Adipocyte (in vitro differentiated cells): ENCODE results near the gene PNCK.
A peak's percentile ranks its signal among the peaks of the same experiment; 100 is the strongest.

ENCODE experiments used
- DNase-seq: peaks from one replicate; pipeline ENCODE4 v3.0.0-alpha.2; 2015; ENCODE audit warnings: low read depth
- H3K27me3 ChIP-seq: replicated peaks from 2 replicates; pipeline ENCODE4 v1.7.0; 2013; ENCODE audit warnings: mild to moderate bottlenecking, low read length, moderate library complexity; ENCODE audit not compliant: control insufficient read depth, insufficient read depth
- H3K36me3 ChIP-seq: 2 replicates; pipeline ENCODE4 v1.7.0; 2013; ENCODE audit warnings: low read length, mild to moderate bottlenecking, moderate library complexity; ENCODE audit not compliant: control insufficient read depth, insufficient read depth, severe bottlenecking
- H3K4me1 ChIP-seq: 2 replicates; pipeline ENCODE4 v1.7.0; 2013; ENCODE audit warnings: mild to moderate bottlenecking, low read length, moderate library complexity; ENCODE audit not compliant: control insufficient read depth, insufficient read depth
- H3K4me3 ChIP-seq: 2 replicates; pipeline ENCODE4 v1.7.0; 2013; ENCODE audit warnings: mild to moderate bottlenecking, low read length, moderate library complexity
- H3K9ac ChIP-seq: 2 replicates; pipeline ENCODE4 v1.7.0; 2013; ENCODE audit warnings: mild to moderate bottlenecking, low read length, moderate library complexity
- H3K9me3 ChIP-seq: 2 replicates; pipeline ENCODE4 v1.7.0; 2013; ENCODE audit warnings: mild to moderate bottlenecking, low read length, moderate library complexity; ENCODE audit not compliant: control insufficient read depth

The PNCK gene

DNA sequence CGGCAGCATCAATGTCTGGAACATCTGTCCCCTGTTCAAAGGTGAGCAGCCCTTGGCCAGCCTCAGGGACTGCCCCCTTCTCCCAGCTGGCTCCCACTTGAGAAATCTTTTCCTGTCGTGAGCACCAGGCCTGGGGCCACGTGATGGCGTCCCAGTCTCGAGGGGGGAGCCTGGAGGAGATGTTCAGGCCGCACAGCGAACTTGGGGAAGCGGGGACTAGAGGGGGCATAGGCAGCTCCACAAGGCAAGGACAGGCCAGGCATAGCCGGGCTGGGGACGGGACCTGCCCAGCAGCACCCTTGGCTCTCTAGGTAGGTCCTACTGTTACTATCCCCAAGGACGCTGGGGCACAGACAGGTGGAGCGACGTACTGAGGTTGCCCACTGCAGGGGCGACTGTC is 16.9 kb upstream of the PNCK start:
- Histone ChIP-seq H3K4me3 (no peak overlapping the region), H3K4me1 (peaks cover 7% of the 10 kb centered on the region), H3K36me3 (no peaks in the 10 kb centered on the region), H3K27me3 (no peaks in the 10 kb centered on the region), H3K9ac (no peak overlapping the region), H3K9me3 (no peaks in the 10 kb centered on the region)
- DNase-seq, result no peak

DNA sequence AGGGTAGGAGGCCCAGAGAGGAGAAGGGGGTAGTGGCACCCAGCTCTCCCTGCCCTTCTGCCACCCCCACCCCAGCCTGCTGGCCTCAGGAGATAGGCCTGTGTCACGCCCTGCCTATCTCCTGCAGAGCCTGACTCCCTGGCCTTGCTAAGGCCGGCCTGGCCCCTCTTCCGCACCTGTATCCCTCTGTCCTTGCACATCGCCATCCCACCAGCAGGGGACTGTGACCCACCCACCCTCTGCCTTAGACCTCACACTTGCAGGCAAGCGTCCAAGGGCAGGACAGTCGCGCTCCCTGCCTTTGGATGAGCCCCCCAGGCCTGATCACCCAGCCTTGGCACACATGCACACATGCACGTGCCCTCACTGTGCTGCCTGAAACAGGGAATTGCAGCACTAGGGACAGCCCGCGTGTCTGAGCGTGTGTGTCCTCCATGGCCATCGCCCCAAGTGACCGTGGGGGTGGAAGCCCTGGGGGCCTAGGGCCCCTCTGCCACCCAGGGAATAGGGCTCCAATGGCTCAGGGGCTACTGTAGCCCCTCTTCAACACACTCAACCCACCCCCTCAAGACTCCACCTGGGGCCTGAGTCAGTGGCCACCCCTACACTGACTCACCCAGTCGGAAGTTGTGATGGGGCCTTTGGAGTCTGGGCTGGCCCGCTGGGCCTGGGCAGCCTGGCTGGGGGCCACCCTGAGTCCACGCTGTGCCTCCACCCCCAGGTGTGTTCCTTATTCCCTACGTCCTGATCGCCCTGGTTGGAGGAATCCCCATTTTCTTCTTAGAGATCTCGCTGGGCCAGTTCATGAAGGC is 16.2 kb upstream of the PNCK start:
- Histone ChIP-seq H3K4me1 (peaks cover 7% of the 10 kb centered on the region), H3K36me3 (no peaks in the 10 kb centered on the region), H3K9ac (peak overlapping the region; percentile 29), H3K4me3 (peak overlapping the region; percentile 65), H3K9me3 (no peaks in the 10 kb centered on the region), H3K27me3 (no peaks in the 10 kb centered on the region)
- peak; percentile 8 for DNase-seq

DNA sequence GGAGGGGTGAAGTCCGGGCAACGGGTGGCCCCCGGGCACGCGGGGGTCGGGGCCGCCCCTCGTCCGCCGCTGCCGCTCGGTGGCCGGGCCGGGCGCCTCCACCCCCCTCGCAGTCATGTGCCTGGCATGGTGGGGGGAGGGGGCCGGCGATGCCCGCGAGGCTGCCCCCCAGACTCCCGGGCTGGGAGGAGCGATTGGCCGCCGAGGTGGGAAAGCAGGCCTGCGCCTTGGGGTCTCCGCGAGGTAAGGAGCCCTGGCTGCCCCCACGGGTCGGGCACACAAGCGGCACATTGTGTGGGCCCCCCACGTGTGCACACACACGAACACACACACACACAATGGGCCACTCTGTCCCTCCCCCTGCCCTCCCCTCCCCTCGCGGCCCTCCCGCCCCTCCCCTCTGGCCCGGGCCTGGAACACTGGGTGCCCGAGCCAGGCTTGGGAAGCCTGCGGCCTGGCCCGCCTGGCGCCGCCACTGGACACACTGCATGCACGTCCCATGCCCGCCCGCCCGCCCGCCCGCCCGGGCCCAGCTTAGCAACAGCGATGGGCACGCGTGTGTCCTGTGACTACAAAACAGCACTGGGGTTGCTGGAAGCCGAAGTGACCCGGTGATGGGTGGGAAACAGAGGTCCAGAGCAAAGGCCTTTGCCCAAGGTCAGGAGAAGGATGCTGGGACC is 15.4 kb upstream of the PNCK start:
- Histone ChIP-seq H3K27me3 (no peaks in the 10 kb centered on the region), H3K4me3 (peak overlapping the region; percentile 65), H3K9ac (peak overlapping the region; percentile 29), H3K9me3 (no peaks in the 10 kb centered on the region), H3K36me3 (no peaks in the 10 kb centered on the region), H3K4me1 (peaks cover 7% of the 10 kb centered on the region)
- DNase-seq, result peak; percentile 67

DNA sequence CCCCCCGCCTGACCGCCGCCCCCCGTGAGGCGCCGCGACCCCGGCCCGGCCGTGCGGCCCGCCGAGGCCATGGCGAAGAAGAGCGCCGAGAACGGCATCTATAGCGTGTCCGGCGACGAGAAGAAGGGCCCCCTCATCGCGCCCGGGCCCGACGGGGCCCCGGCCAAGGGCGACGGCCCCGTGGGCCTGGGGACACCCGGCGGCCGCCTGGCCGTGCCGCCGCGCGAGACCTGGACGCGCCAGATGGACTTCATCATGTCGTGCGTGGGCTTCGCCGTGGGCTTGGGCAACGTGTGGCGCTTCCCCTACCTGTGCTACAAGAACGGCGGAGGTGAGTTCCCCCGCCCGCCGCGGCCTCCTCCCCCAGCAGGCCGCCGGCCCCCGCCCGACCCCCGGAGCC is 14.9 kb upstream of the PNCK start:
- H3K27me3 ChIP-seq, result no peaks in the 10 kb centered on the region
- peak overlapping the region; percentile 71 for H3K4me3 ChIP-seq
- H3K4me1 ChIP-seq, result peaks cover 7% of the 10 kb centered on the region
- peak; percentile 20 for DNase-seq
- no peak overlapping the region for H3K9ac ChIP-seq
- no peaks in the 10 kb centered on the region for H3K36me3 ChIP-seq
- peaks cover 5% of the 10 kb centered on the region for H3K9me3 ChIP-seq

DNA sequence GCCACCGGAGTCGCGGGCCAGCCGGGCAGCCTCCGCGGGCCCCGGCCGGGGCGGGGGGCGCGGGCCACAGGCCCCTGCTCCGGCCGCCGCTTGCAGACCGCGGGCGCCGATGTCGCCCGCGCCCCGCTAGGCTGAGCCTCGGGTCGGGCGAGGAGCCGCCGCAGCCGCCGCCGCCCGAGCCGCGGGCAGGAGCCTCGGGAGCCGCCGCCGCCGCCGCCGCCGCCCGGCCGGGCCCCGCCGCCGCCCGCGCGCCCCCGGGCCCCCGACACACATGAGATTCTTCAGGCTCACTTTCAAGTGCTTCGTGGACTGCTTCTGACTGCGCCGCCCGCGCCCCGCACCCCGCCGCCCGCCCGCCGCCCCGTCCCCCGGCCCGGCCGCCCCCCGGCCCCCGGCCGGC is 14.5 kb upstream of the PNCK start:
- Histone ChIP-seq H3K9me3 (peaks cover 6% of the 10 kb centered on the region), H3K4me1 (peaks cover 7% of the 10 kb centered on the region), H3K27me3 (no peaks in the 10 kb centered on the region), H3K9ac (no peak overlapping the region), H3K4me3 (no peak overlapping the region), H3K36me3 (no peaks in the 10 kb centered on the region)
- DNase-seq, result peak; percentile 27

DNA sequence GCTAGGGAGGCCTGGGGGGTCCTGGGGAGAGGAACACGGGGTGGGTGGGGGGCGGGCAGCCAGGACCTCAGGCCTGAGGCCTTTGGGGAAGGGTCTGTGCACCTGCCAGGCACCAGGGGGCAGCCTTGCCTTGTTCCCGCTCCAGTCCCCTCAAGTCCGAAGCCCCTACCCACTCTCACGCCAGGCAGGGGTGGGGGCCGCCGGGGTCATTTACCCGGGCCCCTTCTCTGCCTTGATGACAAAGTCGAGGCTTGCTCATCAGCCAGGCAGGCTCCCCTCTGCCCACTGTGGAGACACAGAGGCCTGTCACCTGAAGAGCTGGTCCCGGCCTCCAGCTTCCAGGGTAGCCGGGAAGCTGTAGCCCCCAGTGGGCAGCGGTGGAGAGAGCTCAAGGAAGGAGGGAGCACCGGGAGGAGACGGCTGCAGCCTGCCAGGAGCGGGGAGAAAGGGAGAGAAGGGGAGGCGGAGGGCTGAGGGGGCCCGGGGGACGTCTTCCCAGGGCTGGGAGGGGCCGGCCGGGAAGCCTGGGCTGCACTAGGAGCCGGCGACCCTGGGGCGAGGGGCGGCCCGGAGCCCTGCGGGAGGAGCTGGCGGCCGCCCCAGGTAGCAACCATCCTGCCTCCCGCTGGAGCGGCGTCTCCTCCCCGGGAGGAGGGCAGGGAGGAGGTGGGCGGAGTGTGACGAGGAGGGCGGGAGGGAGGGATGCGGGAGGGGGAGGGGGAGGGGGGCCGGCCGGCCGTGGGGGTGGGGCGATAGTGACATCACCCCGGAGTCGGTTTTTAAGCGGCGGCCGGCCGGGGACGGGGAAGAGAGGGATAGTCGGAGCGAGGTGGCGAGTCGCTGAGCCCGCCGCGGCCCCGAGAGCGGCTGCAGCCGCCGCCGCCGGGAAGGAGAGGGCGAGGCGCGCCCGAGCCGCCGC is 13.8 kb upstream of the PNCK start, which contains the start of gene SLC6A8:
TSS of gene SLC6A8 (plus strand) at position 806 of the 919 bp plus-strand sequence. CDS start 649 bp downstream, outside the sequence.
- no peaks in the 10 kb centered on the region for H3K27me3 ChIP-seq
- peak within 1 kb of the TSS; percentile 71 for H3K4me3 ChIP-seq
- H3K36me3 ChIP-seq, result no peaks in the 10 kb centered on the region
- peaks cover 6% of the 10 kb centered on the region for H3K9me3 ChIP-seq
- H3K9ac ChIP-seq, result no peak within 1 kb of the TSS
- H3K4me1 ChIP-seq, result peaks cover 7% of the 10 kb centered on the region
- peak; percentile 79 for DNase-seq

DNA sequence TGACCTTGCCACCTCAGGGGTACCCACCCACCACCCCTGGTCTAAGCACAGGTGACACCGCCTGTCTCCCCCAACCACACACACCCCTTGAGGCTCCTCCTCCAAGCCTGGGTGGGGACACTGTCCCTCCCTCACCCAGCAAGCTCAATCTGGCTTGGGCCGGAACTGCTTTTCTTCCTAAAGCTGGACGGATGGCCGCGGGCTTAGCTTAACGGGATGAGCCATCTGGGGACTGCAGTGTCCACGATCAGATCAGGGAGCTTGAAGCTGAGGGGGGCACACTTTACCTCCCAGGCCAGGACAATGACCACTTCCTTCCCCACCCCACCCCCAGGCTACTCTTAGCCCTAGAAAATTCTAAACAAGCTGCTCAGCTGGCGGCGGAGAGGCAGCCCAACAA is 13.1 kb upstream of the PNCK start:
- no peak overlapping the region for H3K9ac ChIP-seq
- no peak overlapping the region for H3K4me3 ChIP-seq
- no peaks in the 10 kb centered on the region for H3K36me3 ChIP-seq
- H3K4me1 ChIP-seq, result peaks cover 7% of the 10 kb centered on the region
- DNase-seq, result no peak
- no peaks in the 10 kb centered on the region for H3K27me3 ChIP-seq
- H3K9me3 ChIP-seq, result peaks cover 6% of the 10 kb centered on the region

DNA sequence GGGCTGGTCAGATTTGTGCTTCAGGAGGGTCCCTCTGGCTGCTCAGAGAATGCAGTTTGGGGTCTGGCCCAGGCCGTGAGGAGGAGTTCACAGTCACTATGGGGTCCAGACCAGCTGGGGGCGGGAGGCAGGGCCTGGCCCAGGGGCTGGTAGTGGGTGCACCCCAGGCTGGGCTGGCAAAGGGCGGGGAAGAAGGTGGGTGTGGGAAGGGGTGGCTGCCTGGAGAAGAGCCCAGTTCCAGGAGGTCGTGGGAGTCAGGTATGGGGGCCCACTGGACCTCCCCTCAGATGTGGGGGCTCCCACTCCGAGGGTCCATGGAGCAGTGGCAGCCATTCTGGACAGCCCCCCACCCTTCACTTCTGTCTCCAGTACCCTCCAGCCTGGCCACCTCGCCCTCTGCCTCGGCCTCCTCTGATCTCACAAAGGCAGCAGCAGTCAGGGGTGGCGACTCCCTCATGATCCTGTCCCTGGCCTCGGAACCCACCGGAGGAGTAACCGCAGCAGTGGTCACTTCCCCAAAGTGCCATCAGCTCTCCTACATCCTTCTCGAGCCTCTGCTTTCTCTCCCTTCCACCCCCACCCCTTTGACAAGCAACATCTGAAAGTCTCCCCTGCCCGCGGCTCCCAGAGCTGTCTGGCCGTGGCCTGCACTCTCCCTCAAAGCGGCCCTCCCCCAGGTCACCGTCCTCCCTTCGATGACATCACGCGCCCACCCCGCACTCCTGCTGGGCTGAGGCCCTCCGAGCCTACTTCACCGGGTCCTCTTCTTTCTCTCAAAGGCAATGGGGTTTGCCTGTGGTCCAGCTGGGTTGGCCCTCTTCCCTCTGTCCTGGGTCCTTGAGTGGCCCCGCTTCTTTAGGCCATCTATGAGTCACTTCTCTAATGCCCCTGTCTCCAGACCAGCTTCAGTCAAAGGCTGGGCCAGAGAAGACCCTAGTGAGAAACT is 12.4 kb upstream of the PNCK start:
- Histone ChIP-seq H3K27me3 (peaks cover 3% of the 10 kb centered on the region), H3K9me3 (peaks cover 6% of the 10 kb centered on the region), H3K4me3 (no peak overlapping the region), H3K36me3 (no peaks in the 10 kb centered on the region), H3K9ac (no peak overlapping the region), H3K4me1 (peaks cover 7% of the 10 kb centered on the region)
- no peak for DNase-seq

DNA sequence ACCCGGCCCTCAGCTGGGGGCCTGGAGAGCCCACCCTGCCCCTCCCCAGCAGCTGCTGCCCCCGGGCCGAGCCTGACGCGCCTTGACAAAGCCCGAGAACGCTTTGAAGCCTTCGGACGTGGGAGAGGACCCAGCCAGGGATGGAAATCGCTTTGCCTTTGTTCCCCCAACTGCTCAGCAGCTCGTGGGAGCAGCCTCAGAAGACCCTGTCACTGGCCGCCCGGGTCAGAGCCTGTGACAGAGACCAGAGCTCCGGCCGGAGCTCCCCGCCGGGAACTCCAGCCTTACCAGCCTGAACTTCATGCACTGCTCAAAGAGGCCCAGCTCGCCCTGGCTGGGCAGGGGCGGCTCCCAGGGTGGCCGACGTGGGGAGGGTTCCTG is 11.5 kb upstream of the PNCK start:
- Histone ChIP-seq H3K9ac (no peak overlapping the region), H3K9me3 (peaks cover 6% of the 10 kb centered on the region), H3K36me3 (no peaks in the 10 kb centered on the region), H3K4me1 (peaks cover 6% of the 10 kb centered on the region), H3K4me3 (no peak overlapping the region), H3K27me3 (peaks cover 5% of the 10 kb centered on the region)
- DNase-seq, result no peak

DNA sequence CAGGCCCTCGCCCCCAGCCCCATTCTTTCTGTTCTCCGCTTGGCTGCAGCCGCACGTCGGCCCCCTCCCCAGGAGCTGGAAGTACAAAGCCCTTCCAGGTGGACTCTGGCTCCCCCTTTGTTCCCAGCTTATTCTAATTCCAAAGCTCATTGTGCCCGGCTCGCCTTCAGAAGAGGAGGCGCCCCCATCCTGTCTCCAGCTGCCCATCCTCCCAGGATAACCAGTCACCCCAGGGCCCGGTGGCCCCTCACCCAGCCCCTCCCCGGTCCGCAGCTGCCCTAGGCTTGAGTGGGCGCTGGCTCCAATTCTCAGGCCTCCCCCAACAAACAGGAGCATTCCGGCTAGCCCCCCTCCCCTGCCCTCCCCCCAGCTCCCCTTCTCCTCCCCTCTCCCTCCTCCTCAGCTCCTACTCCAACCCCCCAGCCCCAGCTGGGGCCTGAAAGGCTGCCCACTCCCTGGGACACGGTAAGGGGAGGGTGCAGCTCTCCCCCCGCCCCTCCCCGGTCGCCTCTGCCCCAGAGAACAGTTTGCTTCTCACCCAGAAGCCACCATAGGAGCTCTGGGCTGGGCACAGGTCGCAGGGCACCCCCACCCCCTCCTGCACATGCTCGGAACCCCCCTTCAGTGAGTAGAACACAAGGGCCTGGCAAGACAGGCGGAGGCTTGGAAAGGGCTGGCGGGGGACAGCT is 11.0 kb upstream of the PNCK start:
- Histone ChIP-seq H3K36me3 (no peaks in the 10 kb centered on the region), H3K27me3 (peaks cover 9% of the 10 kb centered on the region), H3K9me3 (peaks cover 6% of the 10 kb centered on the region), H3K4me3 (no peak overlapping the region), H3K4me1 (peaks cover under 1% of the 10 kb centered on the region), H3K9ac (no peak overlapping the region)
- no peak for DNase-seq
